GM18526 (cell line): ENCODE measurements around the gene UPF3B.

Experiments
- POLR2A ChIP-seq: IDR thresholded peaks from 3 replicates; pipeline ENCODE4 v1.6.1; 2011; ENCODE audit not compliant: insufficient read length; ENCODE audit errors: extremely low read depth

UPF3B gene

GRCh38 chrX:119852382-119853353 lies at the start of gene UPF3B:
Gene UPF3B, minus strand, starts transcription at chrX:119852963. Its CDS starts 35 bp downstream, at chrX:119852928.
- peak; percentile 67 for TF ChIP-seq POLR2A

- no peak for TF ChIP-seq POLR2A
Measured at GRCh38 chrX:119900976-119901375, 48.2 kb upstream of the UPF3B start.

- no peak for TF ChIP-seq POLR2A
Measured at GRCh38 chrX:119899125-119899524, 46.4 kb upstream of the UPF3B start.

- TF ChIP-seq POLR2A = no peak
Measured at GRCh38 chrX:119895843-119896326, 43.1 kb upstream of the UPF3B start, which contains the start of gene AKAP14. Gene AKAP14, plus strand, starts transcription at chrX:119895893. Its CDS starts 7,331 bp downstream, at chrX:119903224.

GRCh38 chrX:119887721-119888425 lies 35.1 kb upstream of the UPF3B start:
- no peak for TF ChIP-seq POLR2A

- no peak for TF ChIP-seq POLR2A
Measured at GRCh38 chrX:119885554-119886428, 33.0 kb upstream of the UPF3B start.

- TF ChIP-seq POLR2A = no peak
Measured at GRCh38 chrX:119880552-119881437, 28.0 kb upstream of the UPF3B start.

GRCh38 chrX:119880076-119880475 lies 27.3 kb upstream of the UPF3B start:
- no peak for TF ChIP-seq POLR2A

GRCh38 chrX:119878740-119879139 lies 26.0 kb upstream of the UPF3B start:
- no peak for TF ChIP-seq POLR2A

GRCh38 chrX:119871599-119872395 lies 19.0 kb upstream of the UPF3B start, which contains the start of the genes NDUFA1 and RNF113A:
Gene NDUFA1, plus strand, starts transcription at chrX:119871832. Its CDS starts 80 bp downstream, at chrX:119871912.
Gene RNF113A, minus strand, starts transcription at chrX:119871733. Its CDS starts 120 bp downstream, at chrX:119871613.
- TF ChIP-seq POLR2A = peak; percentile 78

- no peak for TF ChIP-seq POLR2A
Measured at GRCh38 chrX:119871245-119871598, 18.5 kb upstream of the UPF3B start.

GRCh38 chrX:119870626-119871131 lies 17.9 kb upstream of the UPF3B start:
- TF ChIP-seq POLR2A = no peak

- no peak for TF ChIP-seq POLR2A
Measured at GRCh38 chrX:119853444-119853843, 681 bp upstream of the UPF3B start.
